ENCODE data around the gene ANKRD61. TPM values are rescaled to one million over a fixed set of nuclear protein-coding genes. Genes with fewer than 3 reads are reported as not detected.

Gene ANKRD61
- 0.22 to 0.92 TPM (median 0.70 TPM) in 5 replicates for total RNA-seq (2022; extraction: Qiagen RNA extraction; ENCODE audit: low read depth)

GRCh38 chr7:6030988-6031387, at the start of gene ANKRD61:
Gene ANKRD61 (plus strand): TSS chr7:6031376. CDS start chr7:6031376, 0 bp downstream.

GRCh38 chr7:6008668-6009611, 22.2 kb upstream of the ANKRD61 start, which contains the start of the genes AIMP2 and PMS2:
Gene AIMP2 (plus strand): TSS chr7:6009272. CDS start chr7:6009364, 92 bp downstream.
Gene PMS2 (minus strand): TSS chr7:6009049. CDS start chr7:6009019, 30 bp downstream.

Other genes with a start within 250 kb of the ANKRD61 start
- 20.6 to 27.8 TPM (median 24.1 TPM) in 5 replicates for gene RNF216, start 249.7 kb upstream of the ANKRD61 start, total RNA-seq (2022; extraction: Qiagen RNA extraction; ENCODE audit: low read depth)
- not detected in 5 replicates for gene OCM, start 150.6 kb upstream of the ANKRD61 start, total RNA-seq (2022; extraction: Qiagen RNA extraction; ENCODE audit: low read depth)
- gene CCZ1, start 132.6 kb upstream of the ANKRD61 start, total RNA-seq (2022; extraction: Qiagen RNA extraction; ENCODE audit: low read depth): 73.0 to 93.1 TPM (median 75.2 TPM) in 5 replicates
- gene RSPH10B, start 60.7 kb upstream of the ANKRD61 start, total RNA-seq (2022; extraction: Qiagen RNA extraction; ENCODE audit: low read depth): 0.12 to 0.24 TPM (median 0.15 TPM) in 3 of 5 replicates, not detected in the others
- gene PMS2, start 22.3 kb upstream of the ANKRD61 start, total RNA-seq (2022; extraction: Qiagen RNA extraction; ENCODE audit: low read depth): 9.5 to 15.6 TPM (median 12.6 TPM) in 5 replicates
- gene AIMP2, start 22.1 kb upstream of the ANKRD61 start, total RNA-seq (2022; extraction: Qiagen RNA extraction; ENCODE audit: low read depth): 79.4 to 92.9 TPM (median 90.0 TPM) in 5 replicates
- 57.6 to 97.4 TPM (median 79.6 TPM) in 5 replicates for gene EIF2AK1, start 27.8 kb downstream of the ANKRD61 start, total RNA-seq (2022; extraction: Qiagen RNA extraction; ENCODE audit: low read depth)
- 6.2 to 8.9 TPM (median 7.8 TPM) in 5 replicates for gene USP42, start 73.6 kb downstream of the ANKRD61 start, total RNA-seq (2022; extraction: Qiagen RNA extraction; ENCODE audit: low read depth)
- gene CYTH3, start 241.2 kb downstream of the ANKRD61 start, total RNA-seq (2022; extraction: Qiagen RNA extraction; ENCODE audit: low read depth): 21.9 to 28.6 TPM (median 26.8 TPM) in 5 replicates